ENCODE results near the gene KPNB1. TPM values are rescaled to one million over a fixed set of nuclear protein-coding genes. Genes with fewer than 3 reads are reported as not detected.

The KPNB1 gene
- total and polyA plus RNA-seq, 2 of the 8 experiments (the other 6 are each of a cell fraction or from before 2014, with no cell fraction given): 171 to 625 TPM

DNA sequence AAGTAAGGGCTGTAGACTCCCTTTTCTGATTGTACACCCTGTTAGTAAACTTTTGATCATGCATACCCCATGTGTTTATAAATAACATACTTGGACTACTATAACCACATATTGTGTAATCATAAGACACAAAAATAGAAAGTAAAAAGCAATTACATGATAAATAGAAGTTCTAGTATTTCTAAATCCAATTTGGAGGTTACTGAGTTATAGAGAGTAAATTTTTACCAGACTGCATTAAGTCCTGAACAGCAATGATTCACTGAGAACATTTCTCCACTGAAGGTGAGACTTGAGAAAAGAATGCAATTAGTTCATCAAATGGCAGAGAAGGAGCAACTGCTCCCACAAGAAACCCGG, 36.5 kb downstream of the KPNB1 start:
- no peak overlapping the region for H2BK5ac ChIP-seq (ENCODE audit: low read depth, low read length)
- no peak overlapping the region for H3K4me3 ChIP-seq (ENCODE audit: extremely low read depth in 1 of 4, insufficient read depth in 2 of 4, low read depth in 3 of 4, low read length in 4 of 4)
- no peak overlapping the region for H2BK120ac ChIP-seq (replicated peaks; ENCODE audit: low read depth, low read length)
- H3K18ac ChIP-seq (ENCODE audit: extremely low read depth, low read length): no peak overlapping the region
- H3K4ac ChIP-seq (replicated peaks; ENCODE audit: insufficient read length, low read depth, low read length): no peak overlapping the region
- no peak overlapping the region for H3K23ac ChIP-seq (ENCODE audit: insufficient read length)
- H3K4me1 ChIP-seq (replicated peaks in 1 of 4; ENCODE audit: control insufficient read depth in 3 of 4, insufficient read depth in 4 of 4, low read length in 3 of 4): peaks cover 3 to 11% (median 6%) of the 10 kb centered on the region in 4 experiments; a peak in 5 of 7 replicates
- H2BK20ac ChIP-seq (ENCODE audit: low read length): no peak overlapping the region
- H4K8ac ChIP-seq (ENCODE audit: extremely low read depth, insufficient read depth, low read length): no peak overlapping the region
- H3K79me1 ChIP-seq (ENCODE audit: low read depth, low read length): no peaks in the 10 kb centered on the region
- no peak overlapping the region for H3K9ac ChIP-seq (replicated peaks in 1 of 4; ENCODE audit: extremely low read depth in 1 of 4, low read depth in 3 of 4, low read length in 3 of 4)
- H2BK15ac ChIP-seq (ENCODE audit: low read length): no peak overlapping the region
- no peak overlapping the region for H2AK5ac ChIP-seq (ENCODE audit: low read depth, low read length)
- CTCF ChIA-PET (ENCODE audit: partially characterized antibody): interaction anchor here (1.1 to 3.2 kb wide), 2 partner anchors 21 to 56 kb away, joined by 3 to 16 read pairs; no protein-coding TSS in a partner anchor
- H4K91ac ChIP-seq (replicated peaks; ENCODE audit: insufficient read length, low read length): no peak overlapping the region
- H3K36me3 ChIP-seq (ENCODE audit: control insufficient read depth in 2 of 4, insufficient read depth in 4 of 4, low read length in 3 of 4): peaks cover 15 to 42% (median 25%) of the 10 kb centered on the region in 4 experiments
- DNase-seq (ENCODE audit: low read depth in 1 of 2, low spot score in 2 of 2): no peak
- H3K9me3 ChIP-seq (ENCODE audit: insufficient read depth in 2 of 2, low read depth in 1 of 2, low read length in 1 of 2): no peaks in the 10 kb centered on the region
- H3K79me2 ChIP-seq (ENCODE audit: control insufficient read depth in 1 of 2, insufficient read depth in 2 of 2, low read length in 2 of 2): no peaks in the 10 kb centered on the region
- H3K27ac ChIP-seq (ENCODE audit: low read depth, low read length): no peak overlapping the region
- no peak for TF ChIP-seq YY1 (IDR thresholded peaks at IDR 0.05; ENCODE audit: low read depth, low read length)
- TF ChIP-seq CHD2 (IDR thresholded peaks at IDR 0.05; ENCODE audit: low read length): no peak
- TF ChIP-seq NRF1 (IDR thresholded peaks at IDR 0.05; ENCODE audit: low read depth, low read length): no peak
- TF ChIP-seq RNF2 (IDR thresholded peaks at IDR 0.05; ENCODE audit: borderline replicate concordance, low read depth, low read length, missing control alignments, poor library complexity, severe bottlenecking): no peak
- no peak for TF ChIP-seq CREB1 (IDR thresholded peaks at IDR 0.05)
- TF ChIP-seq MAFK (IDR thresholded peaks at IDR 0.05; ENCODE audit: low read depth, low read length): no peak
- TF ChIP-seq POU5F1 (IDR thresholded peaks at IDR 0.05; ENCODE audit: low read depth, low read length): no peak
- no peak for TF ChIP-seq KDM5A (IDR thresholded peaks at IDR 0.05; ENCODE audit: low read length)
- H3K23me2 ChIP-seq (ENCODE audit: low read depth, low read length): no peaks in the 10 kb centered on the region
- no peak overlapping the region for H2AFZ ChIP-seq (ENCODE audit: low read length)
- peaks cover 0 to 2% of the 10 kb centered on the region in 2 experiments for H4K20me1 ChIP-seq (replicated peaks in 1 of 2; ENCODE audit: control insufficient read depth in 1 of 2, insufficient read depth in 2 of 2, low read length in 2 of 2)
- H3K27me3 ChIP-seq (replicated peaks in 1 of 4; ENCODE audit: control insufficient read depth in 3 of 4, extremely low read depth in 1 of 4, insufficient read depth in 3 of 4, low read length in 3 of 4): no peaks in the 10 kb centered on the region
- FAIRE-seq: no peak
- H3K14ac ChIP-seq (ENCODE audit: insufficient read length): no peak overlapping the region
- no peak overlapping the region for H3K4me2 ChIP-seq (ENCODE audit: insufficient read depth in 1 of 2, low read depth in 2 of 2, low read length in 2 of 2)
- H2BK12ac ChIP-seq (ENCODE audit: low read depth, low read length): no peak overlapping the region
- WGBS, 2 experiments (ENCODE audit: extremely low coverage in 1 of 2, insufficient coverage in 1 of 2, insufficient read length in 1 of 2, insufficient replicate concordance in 2 of 2, low coverage in 1 of 2, low lambda C conversion rate in 2 of 2, missing lambda C conversion rate in 1 of 2): 100% methylated on average over 1 of the region's 1 CpG; no CpG with 5 or more reads in 1 of the 2 experiments
- H3K56ac ChIP-seq (replicated peaks; ENCODE audit: insufficient read length, low read depth, low read length): no peak overlapping the region
- POLR2A ChIA-PET (ENCODE audit: partially characterized antibody): interaction anchor here (0.9 to 46.3 kb wide), 3 partner anchors 4 to 145 kb away, joined by 3 to 1575 read pairs (median 1575); partner anchors contain the start of genes KPNB1, LRRC46, MRPL10 and TBKBP1
- no peak overlapping the region for H4K5ac ChIP-seq (ENCODE audit: insufficient read length, low read depth, low read length)
